ENCODE measurements around the gene NBAS.
A peak's percentile ranks its signal among the peaks of the same experiment; 100 is the strongest.

The NBAS gene

DNA sequence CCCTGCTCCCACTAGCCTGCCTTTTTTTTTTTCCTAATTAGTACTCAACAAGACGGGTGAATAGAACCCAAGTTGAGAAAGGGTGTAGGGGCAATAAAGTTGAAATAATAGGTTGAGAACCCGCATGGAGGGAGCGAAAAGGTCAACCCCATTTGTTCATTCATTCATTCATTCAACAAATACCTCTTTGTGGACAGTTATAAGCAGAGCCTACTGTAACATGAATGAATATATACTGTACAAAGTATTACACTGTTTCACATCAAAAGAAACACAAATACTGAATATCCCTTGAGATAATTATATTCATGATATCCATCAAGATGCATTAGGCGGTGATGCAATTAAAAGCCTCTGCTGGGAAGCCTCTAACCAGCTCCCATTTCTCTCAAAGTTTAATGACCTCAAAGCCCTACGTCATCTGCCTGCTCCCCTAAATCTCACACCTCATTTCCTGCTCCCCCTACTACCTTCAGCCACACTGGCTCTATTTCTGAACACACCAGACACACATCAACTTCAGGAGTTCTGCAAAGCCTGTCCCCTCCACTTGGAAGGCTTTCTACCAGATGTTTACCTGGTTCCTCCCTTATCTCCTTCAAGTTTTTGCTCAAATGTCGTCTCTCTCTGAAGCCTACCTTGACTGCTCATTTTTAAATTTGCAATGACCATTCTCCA, 1.4 kb upstream of the NBAS start:
- H3K4me3 ChIP-seq (ENCODE audit: low read depth, low read length), result no peak overlapping the region
- in situ Hi-C loops (cut with HindIII; ENCODE audit: low sequenced_read_pairs), result no loop called here
- TF ChIP-seq, protein P1, sequence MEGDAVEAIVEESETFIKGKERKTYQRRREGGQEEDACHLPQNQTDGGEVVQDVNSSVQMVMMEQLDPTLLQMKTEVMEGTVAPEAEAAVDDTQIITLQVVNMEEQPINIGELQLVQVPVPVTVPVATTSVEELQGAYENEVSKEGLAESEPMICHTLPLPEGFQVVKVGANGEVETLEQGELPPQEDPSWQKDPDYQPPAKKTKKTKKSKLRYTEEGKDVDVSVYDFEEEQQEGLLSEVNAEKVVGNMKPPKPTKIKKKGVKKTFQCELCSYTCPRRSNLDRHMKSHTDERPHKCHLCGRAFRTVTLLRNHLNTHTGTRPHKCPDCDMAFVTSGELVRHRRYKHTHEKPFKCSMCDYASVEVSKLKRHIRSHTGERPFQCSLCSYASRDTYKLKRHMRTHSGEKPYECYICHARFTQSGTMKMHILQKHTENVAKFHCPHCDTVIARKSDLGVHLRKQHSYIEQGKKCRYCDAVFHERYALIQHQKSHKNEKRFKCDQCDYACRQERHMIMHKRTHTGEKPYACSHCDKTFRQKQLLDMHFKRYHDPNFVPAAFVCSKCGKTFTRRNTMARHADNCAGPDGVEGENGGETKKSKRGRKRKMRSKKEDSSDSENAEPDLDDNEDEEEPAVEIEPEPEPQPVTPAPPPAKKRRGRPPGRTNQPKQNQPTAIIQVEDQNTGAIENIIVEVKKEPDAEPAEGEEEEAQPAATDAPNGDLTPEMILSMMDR (IDR thresholded peaks at IDR 0.05; ENCODE audit: low read depth, low read length, missing control alignments), result no peak
- no peak for DNase-seq (ENCODE audit: low read depth)

DNA sequence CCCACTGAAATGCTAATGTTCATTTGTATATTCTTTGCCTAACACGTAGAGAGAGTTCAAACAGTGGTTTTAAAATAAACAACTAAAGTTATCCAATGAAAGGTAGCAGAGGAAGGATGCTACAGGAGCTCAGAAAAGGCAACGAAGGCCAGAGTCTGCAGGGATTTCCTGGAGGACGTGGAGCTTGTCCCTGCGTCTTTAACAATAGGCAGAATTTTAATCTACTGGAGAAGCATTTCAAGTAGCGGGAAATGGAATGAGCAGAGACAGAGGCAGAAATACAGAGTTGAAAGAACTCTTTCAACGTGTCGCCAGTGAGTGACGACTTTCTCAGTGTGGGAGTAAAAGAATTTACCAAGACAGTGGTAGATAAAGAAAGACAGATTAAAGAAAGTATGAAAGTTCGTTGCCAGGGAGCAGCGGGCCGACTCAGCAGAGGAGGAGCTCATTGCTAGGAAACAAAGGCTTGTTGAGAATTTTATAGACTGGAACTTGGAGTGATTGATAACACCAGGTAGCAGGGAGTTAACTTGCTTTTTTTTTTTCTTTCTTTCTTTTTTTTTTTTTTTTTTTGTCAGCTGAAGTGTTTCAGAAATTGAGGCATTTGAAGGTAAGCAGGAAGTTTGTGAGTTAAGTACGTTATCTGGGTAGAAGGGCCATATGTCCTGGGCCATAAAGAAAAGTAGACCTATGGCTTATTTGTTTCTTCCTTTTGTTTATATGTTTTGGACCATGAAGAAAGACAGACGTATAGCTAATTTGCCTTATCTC, 625 bp upstream of the NBAS start:
- TF ChIP-seq, protein P1 (IDR thresholded peaks at IDR 0.05; ENCODE audit: low read depth, low read length, missing control alignments), result no peak
- in situ Hi-C loops (cut with HindIII; ENCODE audit: low sequenced_read_pairs), result no loop called here
- peak overlapping the region; percentile 92 for H3K4me3 ChIP-seq (ENCODE audit: low read depth, low read length)
- DNase-seq (ENCODE audit: low read depth), result no peak

GRCh38 chr2:15560140-15560987, 770 bp downstream of the NBAS start:
- H3K4me3 ChIP-seq (ENCODE audit: low read depth, low read length), result peak overlapping the region; percentile 92
- TF ChIP-seq, protein P1 (IDR thresholded peaks at IDR 0.05; ENCODE audit: low read depth, low read length, missing control alignments), result no peak
- DNase-seq (ENCODE audit: low read depth), result no peak
- in situ Hi-C loops (cut with HindIII; ENCODE audit: low sequenced_read_pairs), result no loop called here

- TF ChIP-seq, protein P1 (IDR thresholded peaks at IDR 0.05; ENCODE audit: low read depth, low read length, missing control alignments), result no peak
- DNase-seq (ENCODE audit: low read depth), result no peak
- in situ Hi-C loops (cut with HindIII; ENCODE audit: low sequenced_read_pairs), result no loop called here
- H3K4me3 ChIP-seq (ENCODE audit: low read depth, low read length), result peak overlapping the region; percentile 92
These were observed 1.6 kb downstream of the NBAS start for GRCh38 chr2:15559379-15560139.

- H3K4me3 ChIP-seq (ENCODE audit: low read depth, low read length), result no peak overlapping the region
- in situ Hi-C loops (cut with HindIII; ENCODE audit: low sequenced_read_pairs), result no loop called here
- no peak for DNase-seq (ENCODE audit: low read depth)
- TF ChIP-seq, protein P1 (IDR thresholded peaks at IDR 0.05; ENCODE audit: low read depth, low read length, missing control alignments), result no peak
These were observed 3.2 kb downstream of the NBAS start for GRCh38 chr2:15557887-15558311.
